ENCODE results near the gene MOB2. TPM values are rescaled to one million over a fixed set of nuclear protein-coding genes. Genes with fewer than 3 reads are reported as not detected.

MOB2 gene
- polyA plus RNA-seq, 1 experiment: 61.3 TPM

GRCh38 chr11:1496761-1497095 is 10.1 kb upstream of the MOB2 start:
- Histone ChIP-seq H3K27me3 (ENCODE audit: control insufficient read depth, insufficient read depth, low read length) (no peaks in the 10 kb centered on the region), H3K4me3 (ENCODE audit: low read depth, low read length) (no peak overlapping the region), H3K36me3 (ENCODE audit: control insufficient read depth, insufficient read depth, low read length) (no peaks in the 10 kb centered on the region)
- TF ChIP-seq CTCF (IDR thresholded peaks at IDR 0.05; ENCODE audit: insufficient read depth, low read depth, low read length): no peak
- POLR2A ChIA-PET: no interaction called here
- CTCF ChIA-PET: interaction anchor here (1.5 kb wide), 1 partner anchor 19 kb away, joined by 4 read pairs; no protein-coding TSS in a partner anchor
- DNase-seq (ENCODE audit: low read depth): no peak

- Histone ChIP-seq H3K27me3 (ENCODE audit: control insufficient read depth, insufficient read depth, low read length) (no peaks in the 10 kb centered on the region), H3K4me3 (ENCODE audit: low read depth, low read length) (no peak overlapping the region), H3K36me3 (ENCODE audit: control insufficient read depth, insufficient read depth, low read length) (no peaks in the 10 kb centered on the region)
- TF ChIP-seq CTCF (IDR thresholded peaks at IDR 0.05; ENCODE audit: insufficient read depth, low read depth, low read length): no peak
- no peak for DNase-seq (ENCODE audit: low read depth)
- CTCF ChIA-PET: interaction anchor here (1.0 to 1.5 kb wide), 3 partner anchors 19 to 20 kb away, joined by 3 to 5 read pairs (median 4); no protein-coding TSS in a partner anchor
- POLR2A ChIA-PET: no interaction called here
These were observed 9.6 kb upstream of the MOB2 start for GRCh38 chr11:1496091-1496760.

- POLR2A ChIA-PET: no interaction called here
- DNase-seq (ENCODE audit: low read depth): no peak
These were observed 8.1 kb upstream of the MOB2 start for GRCh38 chr11:1494650-1495049.

GRCh38 chr11:1493650-1494244 is 7.2 kb upstream of the MOB2 start:
- ChIA-PET CTCF (interaction anchor here (1.0 to 1.5 kb wide), 2 partner anchors 9 to 291 kb away, joined by 3 read pairs; no protein-coding TSS in a partner anchor), POLR2A (no interaction called here)
- no peaks in the 10 kb centered on the region for H3K36me3 ChIP-seq (ENCODE audit: control insufficient read depth, insufficient read depth, low read length)
- TF ChIP-seq CTCF (IDR thresholded peaks at IDR 0.05; ENCODE audit: insufficient read depth, low read depth, low read length): no peak
- H3K27me3 ChIP-seq (ENCODE audit: control insufficient read depth, insufficient read depth, low read length): no peaks in the 10 kb centered on the region
- no peak for DNase-seq (ENCODE audit: low read depth)
- no peak overlapping the region for H3K4me3 ChIP-seq (ENCODE audit: low read depth, low read length)

More at GRCh38 chr11:1494650-1495049, 8.1 kb upstream of the MOB2 start:
- CTCF ChIA-PET: interaction anchor here (1.0 to 1.5 kb wide), 2 partner anchors 10 to 292 kb away, joined by 3 read pairs; no protein-coding TSS in a partner anchor
- H3K4me3 ChIP-seq (ENCODE audit: low read depth, low read length): no peak overlapping the region
- TF ChIP-seq CTCF (IDR thresholded peaks at IDR 0.05; ENCODE audit: insufficient read depth, low read depth, low read length): no peak
- H3K27me3 ChIP-seq (ENCODE audit: control insufficient read depth, insufficient read depth, low read length): no peaks in the 10 kb centered on the region
- no peaks in the 10 kb centered on the region for H3K36me3 ChIP-seq (ENCODE audit: control insufficient read depth, insufficient read depth, low read length)

- no peaks in the 10 kb centered on the region for H3K36me3 ChIP-seq (ENCODE audit: control insufficient read depth, insufficient read depth, low read length)
- no peaks in the 10 kb centered on the region for H3K27me3 ChIP-seq (ENCODE audit: control insufficient read depth, insufficient read depth, low read length)
- CTCF ChIA-PET: interaction anchor here (0.8 kb wide), 1 partner anchor 9 kb away, joined by 3 read pairs; no protein-coding TSS in a partner anchor
- DNase-seq (ENCODE audit: low read depth): no peak
- POLR2A ChIA-PET: no interaction called here
- H3K4me3 ChIP-seq (ENCODE audit: low read depth, low read length): no peak overlapping the region
- no peak for TF ChIP-seq CTCF (IDR thresholded peaks at IDR 0.05; ENCODE audit: insufficient read depth, low read depth, low read length)
These were observed 4.8 kb upstream of the MOB2 start for GRCh38 chr11:1491379-1491778.

All from BJ (cell line).